Right ventricle myocardium superior (tissue), 1 donor: ENCODE results near the gene STX16. TPM values are rescaled to one million over a fixed set of nuclear protein-coding genes. Genes with fewer than 3 reads are reported as not detected.
A peak's percentile ranks its signal among the peaks of the same experiment; 100 is the strongest.

Experiments
- ATAC-seq: fragments of 200-7000 bp; cut with Tn5 transposase; one replicate; pipeline ENCODE4 v1.9.1; 2020; ENCODE audit warnings: mild to moderate bottlenecking; ENCODE audit not compliant: poor library complexity
- DNase-seq: peaks from one replicate; pipeline ENCODE4 v3.0.0-alpha.2; 2020
- intact Hi-C: fragments of 100-400 bp; cut with DNase I; formaldehyde crosslinking; loops from one replicate; pipeline ENCODE4 v1.11.2; 2022
- long read RNA-seq: library from polyadenylated mRNA; unstranded; transcript quantifications from one replicate; pipeline ENCODE4 v2.0.0, GENCODE V29; 2021
- total RNA-seq: library from RNA; stranded (reverse); fragmentation: NEBNext Ultra II Directional; extraction: Animal tissue kit (Norgen Biotek cat#: 25700); gene quantifications from one replicate; pipeline ENCODE4 v1.2.1, GENCODE V29; 2021
- donor health status: DM: no; HTN: yes; CAD: no; lungs with severe emphysema.

STX16 gene, protein sequence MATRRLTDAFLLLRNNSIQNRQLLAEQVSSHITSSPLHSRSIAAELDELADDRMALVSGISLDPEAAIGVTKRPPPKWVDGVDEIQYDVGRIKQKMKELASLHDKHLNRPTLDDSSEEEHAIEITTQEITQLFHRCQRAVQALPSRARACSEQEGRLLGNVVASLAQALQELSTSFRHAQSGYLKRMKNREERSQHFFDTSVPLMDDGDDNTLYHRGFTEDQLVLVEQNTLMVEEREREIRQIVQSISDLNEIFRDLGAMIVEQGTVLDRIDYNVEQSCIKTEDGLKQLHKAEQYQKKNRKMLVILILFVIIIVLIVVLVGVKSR
- total RNA-seq: 21.8 TPM
- long read RNA-seq, full-length matches to known transcripts: 1 of 5 reads
- long read RNA-seq, partial matches to known transcripts: 2 of 5 reads
- long read RNA-seq, other reads (novel, unspliced or antisense): 2 of 5 reads

DNA sequence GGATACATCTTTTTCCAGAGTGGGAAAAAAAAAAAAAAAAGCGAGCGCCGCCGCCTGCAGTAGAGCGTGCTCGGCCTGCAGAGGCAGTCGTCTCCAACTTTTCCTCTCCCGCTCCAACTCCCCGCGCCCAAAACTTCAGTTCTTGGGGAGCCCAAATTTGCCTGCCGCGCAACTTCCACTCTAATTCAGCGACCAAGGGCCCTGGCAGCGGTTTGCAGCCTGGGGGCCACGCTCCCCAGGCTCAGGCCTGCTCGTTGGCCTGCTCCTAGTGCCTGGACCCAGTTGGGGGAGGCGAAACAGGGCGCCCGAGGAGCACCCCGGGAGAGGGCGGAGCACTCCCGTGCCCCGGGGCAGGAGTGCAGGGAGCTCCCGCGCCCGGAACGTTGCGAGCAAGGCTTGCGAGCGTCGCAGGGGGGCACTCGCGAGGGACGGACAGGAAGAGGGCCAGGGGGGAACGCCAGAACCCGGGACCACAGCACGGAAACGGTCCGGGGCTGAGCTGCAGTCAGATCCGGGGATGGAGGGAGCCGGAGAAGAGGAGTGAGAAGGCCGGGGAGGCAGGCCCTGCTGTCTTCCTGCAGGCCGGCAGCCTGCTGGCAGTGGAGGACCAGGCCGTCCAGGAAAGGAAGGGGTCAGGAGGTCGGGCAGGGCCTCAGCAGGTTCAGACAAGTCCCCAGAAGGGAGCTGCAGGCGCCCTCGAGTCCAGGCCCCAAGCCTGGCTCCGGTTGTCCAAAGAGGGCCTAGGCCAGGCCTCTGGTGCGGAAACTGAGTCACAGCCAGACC lies at the start of gene STX16:
STX16 (plus strand) TSS at position 508 of the 783 bp plus-strand sequence. CDS start 724 bp downstream, outside the sequence.
- ATAC-seq: peak; percentile 97
- intact Hi-C loops: no loop called here
- DNase-seq: peak; percentile 93

DNA sequence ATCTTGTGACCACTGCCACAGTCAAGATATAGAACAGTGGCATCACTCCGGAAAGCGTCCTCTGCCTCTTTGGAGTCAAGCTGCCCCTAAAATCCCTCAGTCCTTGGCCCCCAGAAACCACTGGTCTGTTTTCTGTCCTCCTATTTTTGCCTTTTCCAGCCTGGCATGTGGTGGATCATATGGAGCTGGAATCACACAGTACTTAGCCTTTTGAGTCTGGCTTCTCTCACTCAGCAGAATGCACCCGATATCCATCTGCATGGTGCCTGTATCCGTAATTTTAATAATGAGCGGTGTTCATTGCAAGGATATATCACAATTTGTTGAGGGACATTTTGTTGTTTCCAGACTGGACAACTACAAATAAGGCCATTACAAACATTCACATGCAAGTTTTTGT lies 49.0 kb upstream of the STX16 start:
- ATAC-seq: no peak
- DNase-seq: no peak
- intact Hi-C loops: no loop called here

DNA sequence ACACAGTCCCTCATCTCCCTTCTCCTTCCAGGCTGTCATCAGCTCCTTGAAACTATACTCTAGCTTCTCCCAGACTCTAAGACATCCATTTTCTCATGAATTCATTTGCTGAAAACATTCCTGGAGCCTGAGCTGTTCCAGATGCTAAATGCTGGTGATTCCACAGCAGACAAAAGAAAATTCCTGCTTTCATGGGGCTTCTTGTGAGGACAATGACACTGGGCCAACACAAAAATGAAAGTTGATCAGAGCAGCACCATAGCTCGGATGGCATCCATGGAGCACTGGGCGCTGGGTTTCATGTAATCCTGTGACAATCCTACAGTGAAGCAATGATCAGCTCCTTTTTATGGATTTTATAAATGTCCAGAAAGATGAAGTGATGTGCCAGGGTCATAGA lies 47.4 kb upstream of the STX16 start:
- DNase-seq (no peak), ATAC-seq (no peak)
- intact Hi-C loops: no loop called here

DNA sequence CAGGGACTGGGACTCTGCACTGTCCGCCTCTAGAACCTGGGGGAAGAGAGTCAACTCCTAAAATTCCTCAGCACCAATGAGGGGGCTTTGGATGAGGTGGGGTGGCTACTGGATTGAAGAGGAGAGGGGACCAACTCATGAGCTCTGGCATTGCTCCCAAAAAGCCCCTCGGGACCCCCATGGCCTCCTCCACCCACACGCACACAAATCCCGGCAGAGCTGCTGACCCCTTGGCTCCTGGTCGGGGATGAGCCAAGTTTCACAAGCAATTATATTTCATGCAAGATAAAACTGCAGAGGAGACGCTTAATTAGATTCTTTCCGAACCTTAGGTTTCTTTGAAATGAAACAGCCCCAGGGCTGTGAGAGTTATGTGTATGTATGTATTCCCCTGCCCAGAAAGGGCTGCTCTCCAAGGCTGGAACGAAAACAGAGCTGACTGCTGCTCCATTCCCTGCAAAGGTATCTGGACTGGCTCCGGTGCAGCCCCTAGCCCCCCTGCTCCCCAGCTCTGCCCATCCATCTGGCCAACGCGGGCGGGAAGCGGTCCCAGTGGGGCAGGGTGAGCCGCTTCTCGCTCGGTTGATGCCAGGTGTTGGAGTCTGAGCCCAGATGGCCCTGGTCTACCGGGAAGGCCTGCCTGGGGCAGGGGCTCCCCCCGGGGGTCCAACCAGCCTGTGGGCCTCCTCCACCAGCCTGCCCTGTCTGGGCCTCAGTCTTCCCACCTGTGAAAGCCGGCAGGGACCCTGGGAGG lies 46.8 kb upstream of the STX16 start:
- ATAC-seq (no peak), DNase-seq (no peak)
- intact Hi-C loops: no loop called here

DNA sequence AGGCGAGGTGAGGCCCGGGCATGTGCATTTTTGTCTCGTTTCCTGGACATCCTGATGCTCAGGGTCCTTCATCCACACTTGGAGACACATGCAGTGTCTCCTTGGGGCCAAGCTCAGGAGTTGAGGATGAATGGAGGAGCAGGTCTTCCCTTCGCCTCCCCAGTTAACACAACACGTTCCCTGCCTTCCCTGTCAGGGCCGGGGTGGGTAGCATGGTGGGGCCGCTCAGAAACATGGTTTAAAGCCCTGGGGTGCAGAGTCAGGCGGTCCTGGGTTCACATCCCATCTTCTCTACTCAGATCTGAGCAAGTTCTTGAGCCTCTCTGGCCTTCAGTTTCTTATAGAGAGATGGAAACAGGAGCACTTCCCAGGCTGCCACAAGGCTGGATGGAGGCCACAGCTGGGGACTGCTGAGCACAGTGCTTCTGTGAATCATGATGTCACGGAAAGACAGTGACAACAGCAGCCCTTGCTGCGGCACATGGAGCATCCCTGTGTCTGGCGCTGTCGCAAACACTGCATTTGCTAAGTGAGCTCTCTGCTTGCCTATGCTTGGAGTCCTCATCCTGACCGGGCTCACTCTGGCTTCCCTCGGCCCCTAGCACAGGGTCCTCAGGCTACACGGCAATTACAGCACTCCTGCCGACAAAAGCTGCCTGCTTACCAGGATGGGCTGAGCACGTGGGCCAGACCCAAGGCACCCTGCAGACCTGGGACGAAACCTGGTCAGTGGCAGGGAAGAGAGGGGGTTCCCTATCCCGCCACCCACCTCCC lies 45.6 kb upstream of the STX16 start:
- DNase-seq (no peak), ATAC-seq (no peak)
- intact Hi-C loops: no loop called here

DNA sequence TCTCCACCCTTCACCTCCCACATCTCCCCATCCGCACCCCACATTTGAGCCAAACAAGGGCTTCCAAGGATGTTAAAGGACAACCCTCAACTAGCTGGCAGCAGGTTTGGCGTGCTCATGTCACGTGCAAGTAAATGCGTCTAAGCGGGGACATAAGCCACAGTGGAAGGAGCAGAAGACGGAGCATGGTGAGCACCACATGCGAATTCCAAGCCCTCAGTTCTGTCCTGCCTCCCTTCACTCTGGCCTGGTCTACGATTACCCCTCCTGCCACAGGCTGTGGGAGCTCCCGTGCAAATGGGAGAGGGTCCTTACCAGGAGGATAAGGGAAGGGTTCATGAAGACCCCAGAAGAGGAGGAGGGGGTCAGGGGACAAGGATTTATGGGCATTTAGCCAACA lies 44.9 kb upstream of the STX16 start:
- ATAC-seq (no peak), DNase-seq (no peak)
- intact Hi-C loops: no loop called here

DNA sequence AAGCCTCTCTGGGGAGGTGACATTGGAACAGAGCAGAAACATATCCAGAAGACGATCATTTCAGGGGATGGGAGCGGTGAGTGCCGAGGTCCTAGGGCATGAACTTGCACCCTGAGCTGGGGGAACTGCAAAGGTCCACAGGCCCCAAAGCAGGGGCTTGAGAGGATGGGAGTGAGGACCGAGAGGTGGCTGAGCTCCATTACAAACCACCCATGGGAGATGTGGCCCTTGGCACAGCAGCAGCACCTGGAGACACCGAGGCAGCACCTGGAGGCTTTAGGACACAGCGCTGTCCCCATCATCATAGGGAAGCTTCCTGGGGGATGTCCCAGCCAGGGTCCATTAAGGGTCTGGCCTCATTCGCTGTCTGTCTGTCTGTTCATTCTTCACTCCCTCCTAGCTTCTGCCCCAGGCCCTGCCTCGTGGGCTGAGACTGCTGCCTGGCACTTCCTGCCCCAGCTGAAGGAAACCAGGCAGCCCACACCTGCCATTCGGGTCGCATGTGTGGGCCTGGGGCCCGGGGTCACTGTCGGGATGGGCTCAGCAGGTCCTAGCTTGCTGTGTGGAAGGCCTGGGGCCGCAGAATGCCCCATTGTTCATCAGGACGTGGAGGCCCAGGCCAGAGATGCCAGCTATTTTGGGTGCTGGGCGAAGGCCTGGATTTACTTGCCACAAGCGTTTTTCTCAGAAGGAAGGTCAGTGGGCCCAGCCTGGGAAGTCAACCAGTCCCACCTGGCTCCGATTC lies 42.8 kb upstream of the STX16 start:
- ATAC-seq (no peak), DNase-seq (no peak)
- intact Hi-C loops: no loop called here

DNA sequence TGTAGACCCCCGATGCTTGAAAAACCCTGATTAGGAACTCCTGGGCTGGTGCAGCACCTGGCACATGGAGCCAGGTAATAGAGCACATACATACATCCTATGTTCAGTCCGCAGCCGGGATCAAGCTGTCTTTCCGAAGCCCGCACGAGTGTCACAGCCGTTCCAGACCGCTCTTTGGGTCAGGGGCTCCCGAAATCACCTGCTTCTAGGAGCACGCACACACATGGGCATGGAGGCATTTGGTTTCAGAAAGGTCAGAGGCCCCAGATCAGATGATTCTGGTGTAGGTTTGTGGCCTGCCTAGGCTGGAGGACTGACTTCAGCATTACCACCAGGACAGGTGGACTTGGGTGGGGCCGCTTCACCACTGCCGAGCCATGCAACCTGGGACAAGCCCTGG lies 42.1 kb upstream of the STX16 start:
- ATAC-seq (no peak), DNase-seq (no peak)
- intact Hi-C loops: no loop called here

DNA sequence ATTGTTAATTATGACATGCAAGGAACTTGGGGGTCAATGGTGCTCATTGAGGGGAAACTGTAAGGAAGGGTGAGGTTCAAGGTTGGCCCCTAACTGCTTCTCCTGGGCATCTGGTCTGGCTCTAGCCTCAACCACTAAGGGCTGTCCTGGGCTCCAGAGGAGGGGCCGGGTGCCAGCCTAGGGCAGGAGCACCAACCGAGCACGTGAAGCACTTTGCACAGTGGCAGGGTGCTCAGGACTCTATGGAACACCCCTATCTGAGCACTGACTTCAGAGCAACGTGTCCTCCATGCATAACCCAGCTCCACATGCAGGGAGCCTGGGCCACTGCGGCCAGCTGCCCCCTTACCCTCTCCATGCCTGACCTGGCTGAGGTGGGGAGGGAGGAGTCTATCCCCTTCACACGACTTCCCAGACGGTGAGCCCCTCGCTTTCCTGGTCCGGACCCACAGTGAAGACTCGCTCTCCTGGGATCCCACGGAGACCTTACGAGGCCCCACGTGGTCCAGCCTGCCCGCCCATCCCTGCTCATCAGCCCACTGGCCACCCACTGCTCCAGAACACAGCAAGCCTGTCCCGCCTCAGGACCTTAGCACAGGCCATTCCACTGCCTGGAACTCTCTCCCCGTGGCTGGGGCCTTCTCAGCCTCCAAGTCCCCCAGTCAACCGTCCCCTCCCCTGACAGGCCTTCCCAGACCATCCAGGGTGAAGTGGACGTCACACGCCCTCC lies 40.8 kb upstream of the STX16 start:
- ATAC-seq (no peak), DNase-seq (no peak)
- intact Hi-C loops: no loop called here

DNA sequence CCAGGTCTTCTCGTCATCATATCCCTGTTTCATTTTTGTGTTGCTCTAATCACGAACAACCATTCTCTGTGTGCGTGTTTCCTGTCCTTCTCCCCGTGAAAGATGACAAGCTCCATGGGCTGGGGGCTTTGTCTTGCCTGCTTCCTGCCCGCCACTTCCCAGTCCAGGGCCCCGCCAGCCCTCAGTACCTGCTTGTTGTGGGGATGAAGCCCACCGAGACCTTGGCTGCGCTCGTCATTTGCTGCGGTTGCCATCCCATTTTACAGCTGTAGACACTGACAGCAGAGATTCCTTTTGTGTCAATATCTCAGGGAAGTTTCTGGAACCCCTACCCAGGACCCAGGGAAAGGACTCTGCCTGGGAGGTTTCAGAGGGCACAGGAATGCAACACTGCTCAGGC lies 40.3 kb upstream of the STX16 start:
- DNase-seq: no peak
- intact Hi-C loops: no loop called here

DNA sequence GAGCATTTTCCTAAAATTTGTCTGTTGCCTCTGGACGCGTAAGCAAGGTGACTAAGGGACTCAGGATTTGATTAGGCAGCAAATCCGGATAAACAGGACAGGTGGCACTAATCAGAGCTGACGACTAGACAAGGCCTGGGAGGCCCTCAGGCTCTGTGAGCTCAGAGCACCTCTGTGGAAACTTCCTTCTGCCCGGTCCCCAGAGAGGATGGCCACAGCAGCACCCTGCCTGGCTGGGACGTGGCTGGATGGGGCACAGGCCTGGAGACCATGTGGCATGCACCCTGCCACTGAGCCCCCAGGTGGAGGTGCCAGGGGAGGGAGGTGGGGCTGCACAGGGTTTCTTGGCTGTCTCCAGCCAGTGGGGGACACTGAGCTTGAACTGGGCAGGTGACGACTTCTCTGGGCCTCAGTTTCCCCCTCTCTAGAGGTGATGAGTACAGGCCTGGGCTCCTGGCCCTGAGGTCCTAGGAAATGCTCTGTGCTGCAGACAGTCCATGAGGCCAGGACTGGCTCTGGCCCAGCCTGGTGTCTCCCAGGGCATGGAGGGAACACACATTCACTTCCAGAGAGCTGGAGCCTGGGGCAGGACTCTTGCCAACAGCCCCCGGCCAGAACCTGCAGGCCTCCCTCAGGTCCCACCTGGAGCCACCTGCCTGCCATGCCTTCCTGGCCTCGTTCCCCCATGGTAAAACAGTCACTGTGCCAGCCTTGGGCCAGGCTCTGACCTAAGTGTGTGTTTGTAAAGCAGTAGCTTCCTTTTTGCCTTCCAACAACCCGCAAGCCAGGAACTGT lies 39.6 kb upstream of the STX16 start:
- DNase-seq (no peak), ATAC-seq (peak; percentile 18)
- intact Hi-C loops: no loop called here

More for the DNA sequence above, 40.3 kb upstream of the STX16 start:
- ATAC-seq: no peak

DNA sequence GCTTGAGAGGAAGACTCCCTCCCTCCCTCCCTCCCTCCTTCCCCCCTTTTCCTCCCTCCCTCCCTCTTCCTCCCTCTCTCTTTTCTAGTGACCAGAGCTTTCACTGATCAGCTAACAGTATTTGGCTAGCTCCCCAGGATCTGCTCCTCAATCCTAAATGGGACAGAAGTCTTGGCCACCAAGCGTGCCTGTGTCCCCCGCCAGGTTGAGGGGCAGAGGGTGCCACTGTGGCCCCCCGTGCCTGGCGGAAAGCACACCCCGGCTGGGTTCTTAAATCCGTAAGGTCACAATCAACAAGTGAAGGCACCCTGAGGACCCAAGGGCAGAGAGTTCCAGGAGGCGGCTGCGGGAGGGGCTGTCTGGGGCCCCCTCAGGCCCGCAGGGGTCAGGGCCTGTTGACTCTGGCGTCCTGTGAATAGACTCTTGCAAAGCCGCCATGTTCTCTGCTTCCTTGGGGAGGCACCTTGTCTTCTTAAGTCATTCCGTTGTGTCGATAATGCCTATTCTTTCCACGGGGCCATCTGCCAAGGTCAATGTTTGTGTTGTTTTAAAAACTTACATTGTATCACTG lies 38.9 kb upstream of the STX16 start:
- ATAC-seq (peak; percentile 50), DNase-seq (no peak)
- intact Hi-C loops: no loop called here

DNA sequence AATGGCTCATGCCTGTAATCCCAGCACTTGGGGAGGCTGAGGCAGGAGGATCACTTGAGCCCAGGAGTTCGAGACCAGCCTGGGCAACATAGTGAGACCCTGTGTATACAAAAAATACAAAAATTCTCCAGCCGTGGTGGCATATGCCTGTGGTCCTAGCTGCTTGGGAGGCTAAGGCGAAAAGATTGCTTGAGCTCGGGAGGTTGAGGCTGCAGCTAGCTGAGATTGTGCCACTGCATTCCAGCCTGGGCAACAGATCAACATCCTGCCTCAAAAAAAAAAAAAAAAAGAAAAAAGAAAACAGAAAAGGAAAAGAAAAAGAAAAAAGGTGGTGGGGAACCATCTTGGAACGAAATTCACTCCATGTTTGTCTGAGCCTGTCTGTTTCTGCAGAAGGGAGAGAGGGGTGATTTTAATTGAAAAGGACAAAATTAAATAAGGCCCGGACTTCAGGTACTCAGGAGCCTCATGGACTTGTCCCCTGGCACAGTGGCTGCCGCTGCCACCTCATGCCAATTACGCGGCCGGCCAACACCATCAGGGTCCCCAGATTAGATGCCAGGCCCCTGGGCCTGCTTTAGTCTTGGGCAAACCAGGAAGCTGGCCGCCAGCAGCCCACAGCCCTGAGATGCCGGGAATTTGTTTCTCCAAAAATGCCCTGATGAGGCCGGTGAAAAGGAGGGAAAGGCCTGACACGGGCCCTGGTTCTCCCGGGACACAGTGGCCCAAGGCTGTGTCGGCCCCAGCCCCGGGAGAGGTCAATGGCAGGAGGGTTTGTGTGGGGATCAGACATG lies 37.8 kb upstream of the STX16 start:
- no peak for ATAC-seq
- intact Hi-C loops: no loop called here
- DNase-seq: no peak

DNA sequence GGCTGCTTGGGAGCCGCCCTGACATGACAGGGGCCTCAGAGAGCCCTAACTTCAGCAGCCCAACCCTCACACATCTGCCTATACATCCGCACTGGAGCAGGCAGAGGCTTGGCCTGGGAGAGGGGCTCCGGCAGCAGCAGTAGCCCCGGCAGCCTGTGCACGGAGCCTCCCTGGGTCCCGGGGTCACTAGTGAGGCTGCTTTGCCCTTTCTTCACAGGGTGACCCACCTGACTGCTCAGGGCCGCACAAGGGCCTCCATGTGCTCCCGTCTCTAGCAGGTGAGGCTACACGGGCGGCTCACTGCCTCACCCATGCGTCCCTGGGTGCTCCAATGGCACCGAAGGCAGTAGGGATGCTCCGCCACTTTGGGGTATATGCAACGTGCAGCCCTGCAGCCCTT lies 36.7 kb upstream of the STX16 start:
- ATAC-seq (no peak), DNase-seq (no peak)
- intact Hi-C loops: no loop called here

DNA sequence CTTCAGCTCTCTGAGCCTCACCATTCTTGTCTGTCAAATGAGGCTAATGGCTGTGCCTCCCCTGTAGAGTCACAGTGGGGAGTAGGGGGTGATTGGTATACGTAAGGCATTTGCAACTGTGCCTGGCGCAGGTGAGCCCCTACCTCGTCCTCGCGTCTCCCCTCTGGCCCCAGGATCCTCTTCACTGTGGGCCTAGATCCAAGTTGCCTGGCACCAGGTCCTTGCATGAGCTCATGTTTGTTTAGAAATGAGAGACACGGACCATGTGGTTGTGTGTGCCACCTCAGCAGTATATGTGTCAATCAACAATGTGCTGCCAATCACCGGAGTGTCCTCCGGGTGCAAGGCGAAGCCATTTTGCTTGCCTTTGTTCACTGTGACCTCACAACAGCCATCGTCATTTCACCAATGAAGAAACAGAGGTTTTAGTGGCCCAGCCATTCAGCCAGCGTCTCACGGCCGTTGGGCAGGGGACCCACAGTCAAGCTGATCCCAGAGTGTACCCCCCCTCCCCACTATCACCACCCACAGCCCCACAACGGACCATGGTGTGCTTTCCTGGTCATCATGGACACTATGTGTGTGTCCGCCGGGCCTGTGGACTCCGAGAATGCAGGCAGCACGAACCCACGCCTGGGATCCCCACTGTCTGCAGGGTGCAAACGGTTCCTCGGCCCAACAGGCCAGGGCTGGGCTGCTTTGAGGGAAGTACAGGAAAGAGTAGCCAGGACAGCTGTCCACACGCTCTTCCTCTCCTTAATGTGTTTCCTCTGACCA lies 35.9 kb upstream of the STX16 start:
- intact Hi-C loops: no loop called here
- DNase-seq (no peak), ATAC-seq (no peak)
